ENCODE measurements around the gene GPR161. TPM values are rescaled to one million over a fixed set of nuclear protein-coding genes. Genes with fewer than 3 reads are reported as not detected.
A peak's percentile ranks its signal among the peaks of the same experiment; 100 is the strongest.

Gene GPR161
- total and polyA plus RNA-seq, 5 donors from 2014 or later: not detected

DNA sequence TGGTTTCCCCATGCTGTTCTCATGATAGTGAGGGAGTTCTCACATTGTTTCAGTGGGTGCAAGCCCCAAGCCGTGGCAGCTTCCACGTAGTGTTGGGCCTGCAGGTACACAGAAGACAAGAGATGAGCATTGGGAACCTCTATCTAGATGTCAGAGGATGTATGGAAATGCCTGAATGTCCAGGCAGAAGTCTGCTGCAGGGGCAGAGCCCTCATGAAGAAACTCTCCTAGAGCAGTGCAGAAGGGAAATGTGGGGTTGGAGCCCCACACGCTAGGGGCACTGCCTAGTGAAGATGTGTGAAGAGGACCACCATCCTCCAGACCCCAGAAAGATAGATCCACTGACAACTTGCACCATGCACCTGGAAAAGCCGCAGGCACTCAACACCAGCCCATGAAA, 17.0 kb downstream of the GPR161 start:
- Mint-ChIP-seq H3K4me1 (no peaks in the 10 kb centered on the region), H3K27ac (no peak overlapping the region), H3K4me3 (no peak overlapping the region), H3K27me3 (peaks cover 37% of the 10 kb centered on the region), H3K36me3 (no peaks in the 10 kb centered on the region), H3K9me3 (peaks cover 0 to 2% (median 1%) of the 10 kb centered on the region in 7 donors)
- ATAC-seq (ENCODE audit: low read depth in 2 of 2) (no peak), DNase-seq (no peak)
- H3K27me3 ChIP-seq (ENCODE audit: control insufficient read depth, insufficient read depth, low read length): peaks cover 7% of the 10 kb centered on the region
- H3K4me1 ChIP-seq (ENCODE audit: control insufficient read depth, insufficient read depth, low read length, poor library complexity, severe bottlenecking): no peaks in the 10 kb centered on the region
- H3K36me3 ChIP-seq (ENCODE audit: control insufficient read depth, insufficient read depth, low read length): no peaks in the 10 kb centered on the region
- no peaks in the 10 kb centered on the region for H3K9me3 ChIP-seq (ENCODE audit: control insufficient read depth in 2 of 2, low read length in 2 of 2)
- H3K4me3 ChIP-seq (ENCODE audit: low read depth, low read length): no peak overlapping the region
- H3K27ac ChIP-seq (ENCODE audit: insufficient read depth, low read length, poor library complexity, severe bottlenecking): no peak overlapping the region

DNA sequence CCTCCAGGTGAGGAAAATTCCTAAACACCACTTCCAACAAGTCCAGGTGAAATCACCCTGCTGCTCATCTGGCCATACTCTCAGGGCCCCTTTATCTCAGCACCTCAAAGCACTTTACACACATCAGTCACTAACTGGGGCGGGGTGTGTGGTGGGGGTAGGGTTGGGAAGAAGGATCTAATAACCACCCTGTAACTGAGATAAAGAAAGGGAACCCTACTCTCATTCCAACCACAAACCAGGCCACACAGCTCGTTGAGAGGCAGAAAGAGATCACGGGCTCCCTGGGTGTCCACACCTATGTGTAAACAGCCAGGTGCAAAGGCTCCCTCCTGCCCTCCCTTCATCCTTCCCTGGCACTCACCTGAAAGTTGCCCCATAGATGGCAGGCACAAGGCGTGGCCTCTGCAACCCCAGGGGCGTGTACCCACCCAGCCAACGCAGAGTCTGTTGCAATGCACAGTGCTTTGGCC, 20.4 kb downstream of the GPR161 start:
- no peaks in the 10 kb centered on the region for H3K27me3 ChIP-seq (ENCODE audit: control insufficient read depth, insufficient read depth, low read length)
- no peaks in the 10 kb centered on the region for H3K4me1 Mint-ChIP-seq
- ATAC-seq (ENCODE audit: low read depth in 2 of 2) (no peak), DNase-seq (no peak)
- H3K4me3 ChIP-seq (ENCODE audit: low read depth, low read length): no peak overlapping the region
- no peaks in the 10 kb centered on the region for H3K36me3 ChIP-seq (ENCODE audit: control insufficient read depth, insufficient read depth, low read length)
- no peak overlapping the region for H3K4me3 Mint-ChIP-seq
- H3K36me3 Mint-ChIP-seq: no peaks in the 10 kb centered on the region
- H3K4me1 ChIP-seq (ENCODE audit: control insufficient read depth, insufficient read depth, low read length, poor library complexity, severe bottlenecking): no peaks in the 10 kb centered on the region
- no peaks in the 10 kb centered on the region for H3K9me3 ChIP-seq (ENCODE audit: control insufficient read depth in 2 of 2, low read length in 2 of 2)
- H3K27ac ChIP-seq (ENCODE audit: insufficient read depth, low read length, poor library complexity, severe bottlenecking): no peak overlapping the region
- H3K27ac Mint-ChIP-seq: no peak overlapping the region
- H3K27me3 Mint-ChIP-seq: peaks cover 16% of the 10 kb centered on the region
- peaks cover 0 to 2% (median 0%) of the 10 kb centered on the region in 7 donors for H3K9me3 Mint-ChIP-seq

GRCh38 chr1:168114845-168115244, 21.9 kb downstream of the GPR161 start:
- ATAC-seq (ENCODE audit: low read depth in 2 of 2): no peak
- Mint-ChIP-seq H3K4me1 (no peaks in the 10 kb centered on the region), H3K4me3 (no peak overlapping the region), H3K9me3 (peaks cover 0 to 2% (median 0%) of the 10 kb centered on the region in 7 donors), H3K27ac (no peak overlapping the region), H3K27me3 (peaks cover 8% of the 10 kb centered on the region), H3K36me3 (no peaks in the 10 kb centered on the region)
- Histone ChIP-seq H3K4me1 (ENCODE audit: control insufficient read depth, insufficient read depth, low read length, poor library complexity, severe bottlenecking) (no peaks in the 10 kb centered on the region), H3K4me3 (ENCODE audit: low read depth, low read length) (no peak overlapping the region), H3K36me3 (ENCODE audit: control insufficient read depth, insufficient read depth, low read length) (no peaks in the 10 kb centered on the region), H3K9me3 (ENCODE audit: control insufficient read depth in 2 of 2, low read length in 2 of 2) (no peaks in the 10 kb centered on the region), H3K27me3 (ENCODE audit: control insufficient read depth, insufficient read depth, low read length) (no peaks in the 10 kb centered on the region), H3K27ac (ENCODE audit: insufficient read depth, low read length, poor library complexity, severe bottlenecking) (no peak overlapping the region)
- DNase-seq: no peak

DNA sequence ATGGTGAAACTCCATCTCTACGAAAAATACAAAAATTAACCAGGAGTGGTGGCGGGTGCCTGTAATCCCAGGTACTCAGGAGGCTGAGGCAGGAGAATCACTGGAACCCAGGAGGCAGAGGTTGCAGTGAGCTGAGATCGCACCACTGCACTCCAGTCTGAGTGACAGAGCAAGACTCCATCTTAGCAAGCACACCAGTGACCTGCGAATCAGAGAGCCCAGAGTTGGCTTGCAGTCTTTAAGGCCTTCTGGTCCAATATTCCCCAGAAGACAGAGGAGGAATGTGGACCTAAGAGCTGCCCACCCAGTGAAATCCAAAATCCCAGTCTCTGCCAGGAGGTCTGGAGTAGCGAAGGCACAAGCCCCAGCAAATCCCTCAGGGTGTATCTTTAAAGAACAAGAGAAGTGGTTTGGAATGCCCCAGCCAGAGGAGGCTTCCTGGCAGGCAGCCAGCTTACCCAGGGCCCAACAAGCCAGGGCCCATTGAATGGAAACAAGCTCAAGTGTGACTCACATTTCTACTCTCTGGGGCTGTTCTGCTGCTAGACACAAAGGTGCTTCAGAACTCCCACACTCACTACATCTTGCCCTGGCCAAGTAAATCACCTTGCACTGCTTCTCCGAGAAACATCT, 23.9 kb downstream of the GPR161 start:
- DNase-seq (peak in 1 of 3 donors; percentile 30), ATAC-seq (ENCODE audit: low read depth in 2 of 2) (no peak)
- Histone ChIP-seq H3K9me3 (ENCODE audit: control insufficient read depth in 2 of 2, low read length in 2 of 2) (no peaks in the 10 kb centered on the region), H3K27me3 (ENCODE audit: control insufficient read depth, insufficient read depth, low read length) (no peaks in the 10 kb centered on the region), H3K27ac (ENCODE audit: insufficient read depth, low read length, poor library complexity, severe bottlenecking) (no peak overlapping the region), H3K4me3 (ENCODE audit: low read depth, low read length) (no peak overlapping the region), H3K36me3 (ENCODE audit: control insufficient read depth, insufficient read depth, low read length) (no peaks in the 10 kb centered on the region), H3K4me1 (ENCODE audit: control insufficient read depth, insufficient read depth, low read length, poor library complexity, severe bottlenecking) (no peaks in the 10 kb centered on the region)
- H3K36me3 Mint-ChIP-seq: no peaks in the 10 kb centered on the region
- no peaks in the 10 kb centered on the region for H3K4me1 Mint-ChIP-seq
- H3K27ac Mint-ChIP-seq: no peak overlapping the region
- peaks cover 0 to 1% (median 0%) of the 10 kb centered on the region in 7 donors for H3K9me3 Mint-ChIP-seq
- no peak overlapping the region for H3K4me3 Mint-ChIP-seq
- H3K27me3 Mint-ChIP-seq: peaks cover 4% of the 10 kb centered on the region

- Histone ChIP-seq H3K9me3 (ENCODE audit: control insufficient read depth in 2 of 2, low read length in 2 of 2) (no peaks in the 10 kb centered on the region), H3K27me3 (ENCODE audit: control insufficient read depth, insufficient read depth, low read length) (no peaks in the 10 kb centered on the region), H3K27ac (ENCODE audit: insufficient read depth, low read length, poor library complexity, severe bottlenecking) (no peak overlapping the region), H3K4me3 (ENCODE audit: low read depth, low read length) (no peak overlapping the region), H3K4me1 (ENCODE audit: control insufficient read depth, insufficient read depth, low read length, poor library complexity, severe bottlenecking) (no peaks in the 10 kb centered on the region), H3K36me3 (ENCODE audit: control insufficient read depth, insufficient read depth, low read length) (no peaks in the 10 kb centered on the region)
- Mint-ChIP-seq H3K4me1 (no peaks in the 10 kb centered on the region), H3K9me3 (peaks cover 0 to 1% (median 0%) of the 10 kb centered on the region in 7 donors), H3K36me3 (no peaks in the 10 kb centered on the region), H3K27ac (no peak overlapping the region), H3K4me3 (no peak overlapping the region), H3K27me3 (peaks cover 5% of the 10 kb centered on the region)
- no peak for ATAC-seq (ENCODE audit: low read depth in 2 of 2)
- DNase-seq: no peak
Observed at GRCh38 chr1:168110896-168111545, 25.7 kb downstream of the GPR161 start.

DNA sequence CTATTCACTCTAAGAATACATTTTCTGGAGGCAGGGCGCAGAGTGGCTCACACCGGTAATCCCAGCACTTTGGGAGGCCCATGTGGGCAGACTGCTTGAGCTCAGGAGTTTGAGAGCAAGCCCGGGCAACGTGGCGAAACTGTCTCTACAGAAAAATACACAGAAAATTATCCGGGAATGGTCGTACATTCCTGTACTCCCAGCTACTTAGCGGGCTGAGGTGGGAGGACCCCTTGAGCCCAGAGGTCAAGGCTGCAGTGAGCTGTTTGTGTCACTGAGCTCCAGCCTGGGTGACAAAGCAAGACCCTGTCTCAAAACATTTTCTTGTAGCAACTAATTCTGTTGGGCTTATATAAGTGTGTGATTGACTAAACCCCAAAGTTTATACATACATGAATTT, 30.5 kb downstream of the GPR161 start:
- Mint-ChIP-seq H3K4me1 (no peaks in the 10 kb centered on the region), H3K27me3 (peaks cover 13% of the 10 kb centered on the region), H3K36me3 (no peaks in the 10 kb centered on the region), H3K27ac (no peak overlapping the region), H3K4me3 (no peak overlapping the region), H3K9me3 (peaks cover 0 to 2% (median 0%) of the 10 kb centered on the region in 7 donors)
- Histone ChIP-seq H3K4me1 (ENCODE audit: control insufficient read depth, insufficient read depth, low read length, poor library complexity, severe bottlenecking) (no peaks in the 10 kb centered on the region), H3K4me3 (ENCODE audit: low read depth, low read length) (no peak overlapping the region), H3K9me3 (ENCODE audit: control insufficient read depth in 2 of 2, low read length in 2 of 2) (no peaks in the 10 kb centered on the region), H3K36me3 (ENCODE audit: control insufficient read depth, insufficient read depth, low read length) (no peaks in the 10 kb centered on the region), H3K27ac (ENCODE audit: insufficient read depth, low read length, poor library complexity, severe bottlenecking) (no peak overlapping the region), H3K27me3 (ENCODE audit: control insufficient read depth, insufficient read depth, low read length) (no peaks in the 10 kb centered on the region)
- ATAC-seq (ENCODE audit: low read depth in 2 of 2) (no peak), DNase-seq (no peak)

- no peak overlapping the region for H3K4me3 ChIP-seq (ENCODE audit: low read depth, low read length)
- Mint-ChIP-seq H3K36me3 (no peaks in the 10 kb centered on the region), H3K9me3 (peaks cover 0 to 2% (median 0%) of the 10 kb centered on the region in 7 donors), H3K27me3 (peaks cover 13% of the 10 kb centered on the region), H3K4me1 (no peaks in the 10 kb centered on the region), H3K27ac (no peak overlapping the region), H3K4me3 (no peak overlapping the region)
- ATAC-seq (ENCODE audit: low read depth in 2 of 2): no peak
- no peaks in the 10 kb centered on the region for H3K27me3 ChIP-seq (ENCODE audit: control insufficient read depth, insufficient read depth, low read length)
- H3K9me3 ChIP-seq (ENCODE audit: control insufficient read depth in 2 of 2, low read length in 2 of 2): no peaks in the 10 kb centered on the region
- no peak overlapping the region for H3K27ac ChIP-seq (ENCODE audit: insufficient read depth, low read length, poor library complexity, severe bottlenecking)
- DNase-seq: no peak
- no peaks in the 10 kb centered on the region for H3K4me1 ChIP-seq (ENCODE audit: control insufficient read depth, insufficient read depth, low read length, poor library complexity, severe bottlenecking)
- H3K36me3 ChIP-seq (ENCODE audit: control insufficient read depth, insufficient read depth, low read length): no peaks in the 10 kb centered on the region
Observed at GRCh38 chr1:168105846-168106245, 30.9 kb downstream of the GPR161 start.

- H3K27ac Mint-ChIP-seq: no peak overlapping the region
- H3K27me3 ChIP-seq (ENCODE audit: control insufficient read depth, insufficient read depth, low read length): no peaks in the 10 kb centered on the region
- H3K4me3 Mint-ChIP-seq: no peak overlapping the region
- DNase-seq: no peak
- H3K27ac ChIP-seq (ENCODE audit: insufficient read depth, low read length, poor library complexity, severe bottlenecking): no peak overlapping the region
- H3K9me3 Mint-ChIP-seq: peaks cover 0 to 2% (median 0%) of the 10 kb centered on the region in 7 donors
- no peaks in the 10 kb centered on the region for H3K4me1 ChIP-seq (ENCODE audit: control insufficient read depth, insufficient read depth, low read length, poor library complexity, severe bottlenecking)
- no peaks in the 10 kb centered on the region for H3K36me3 ChIP-seq (ENCODE audit: control insufficient read depth, insufficient read depth, low read length)
- H3K27me3 Mint-ChIP-seq: peaks cover 13% of the 10 kb centered on the region
- H3K4me1 Mint-ChIP-seq: no peaks in the 10 kb centered on the region
- no peaks in the 10 kb centered on the region for H3K36me3 Mint-ChIP-seq
- no peak for ATAC-seq (ENCODE audit: low read depth in 2 of 2)
- H3K4me3 ChIP-seq (ENCODE audit: low read depth, low read length): no peak overlapping the region
- H3K9me3 ChIP-seq (ENCODE audit: control insufficient read depth in 2 of 2, low read length in 2 of 2): no peaks in the 10 kb centered on the region
Observed at GRCh38 chr1:168104535-168104934, 32.2 kb downstream of the GPR161 start.

Measured in CD4-positive, CD25-positive, alpha-beta regulatory T cell (primary cell).